GM12878 (cell line): ENCODE data around the gene GSG1. TPM values are rescaled to one million over a fixed set of nuclear protein-coding genes. Genes with fewer than 3 reads are reported as not detected.

ENCODE experiments used
- ATAC-seq: fragments of 200-7000 bp; cut with Tn5 transposase; 3 replicates; pipeline ENCODE4 v1.9.1; 2020; ENCODE audit warnings: mild to moderate bottlenecking, moderate library complexity
- BruUV-seq: library from RNA; stranded (reverse); fragments of 400-500 nt; replicated peaks from 2 replicates; lab custom pipeline; 2021; lab: Mats Ljungman, UMichigan
- CTCF ChIA-PET: fragments of 300-600 bp; sonication (Branson Sonifier 250); formaldehyde crosslinking; extraction: SDS; loops from one replicate; lab custom pipeline; 2021; ENCODE audit warnings: inconsistent platforms; lab: Yijun Ruan, JAX
- POLR2A ChIA-PET: fragments of 350-600 bp; formaldehyde crosslinking; extraction: SDS; loops from one replicate; lab custom pipeline; 2021; ENCODE audit warnings: inconsistent platforms; lab: Charles Lee
- RAD21 ChIA-PET: fragments of 300-600 bp; sonication (Branson Sonifier 250); formaldehyde crosslinking; loops from one replicate; lab custom pipeline; 2023; ENCODE audit warnings: antibody characterized with exemption; ENCODE audit not compliant: unreplicated experiment; lab: Charles Lee
- SMC1A ChIA-PET: fragments of 300-600 bp; sonication (Branson Sonifier 250); formaldehyde crosslinking; loops from one replicate; lab custom pipeline; 2023; ENCODE audit not compliant: unreplicated experiment, uncharacterized antibody; lab: Charles Lee
- DNase-seq: peaks from one replicate; pipeline ENCODE4 v3.0.0-alpha.2; 2011; ENCODE audit warnings: low read depth, low spot score
- FAIRE-seq: peaks from 3 replicates; lab custom pipeline; 2011; peaks lifted over from hg19 to GRCh38; lab: Jason Lieb, UNC
- H2AFZ ChIP-seq: 2 replicates; pipeline ENCODE4 v1.6.0; 2011; ENCODE audit warnings: low read depth, low read length, control low read depth; ENCODE audit not compliant: control insufficient read depth
- H3K27ac ChIP-seq: 2 replicates; pipeline ENCODE4 v1.5.1; 2011; ENCODE audit warnings: control low read depth; ENCODE audit not compliant: control insufficient read depth, insufficient read depth
- H3K27me3 ChIP-seq, 2 experiments: replicated peaks in 1 of 2; 2 replicates each; pipeline versions ENCODE4 v1.6.0 to v1.6.1; 2011; ENCODE audit warnings: low read length in 1 of 2; ENCODE audit not compliant: control insufficient read depth in 2 of 2, insufficient read depth in 2 of 2
- H3K36me3 ChIP-seq, 2 experiments: 2 replicates each; pipeline ENCODE4 v1.5.1; 2011; ENCODE audit warnings: low read length in 1 of 2; ENCODE audit not compliant: control insufficient read depth in 2 of 2, insufficient read depth in 2 of 2
- H3K4me1 ChIP-seq: 2 replicates; pipeline ENCODE4 v1.6.1; 2011; ENCODE audit warnings: mild to moderate bottlenecking, low read length, moderate library complexity, mixed read lengths; ENCODE audit not compliant: control insufficient read depth, insufficient read depth
- H3K4me2 ChIP-seq: 2 replicates; pipeline ENCODE4 v1.6.0; 2011; ENCODE audit warnings: control low read depth; ENCODE audit not compliant: control insufficient read depth, insufficient read depth
- H3K4me3 ChIP-seq: fragments of 200-600 bp; sonication (generic); 2 replicates; pipeline ENCODE4 v1.5.1; 2016
- H3K79me2 ChIP-seq: 2 replicates; pipeline ENCODE4 v1.6.0; 2011; ENCODE audit warnings: low read length; ENCODE audit not compliant: control insufficient read depth, insufficient read depth
- H3K9ac ChIP-seq: 2 replicates; pipeline ENCODE4 v1.8.0; 2011; ENCODE audit warnings: low read length, control low read depth, mixed read lengths; ENCODE audit not compliant: control insufficient read depth, insufficient read depth
- H3K9me3 ChIP-seq: replicated peaks from 3 replicates; pipeline ENCODE4 v1.5.1; 2011; ENCODE audit warnings: mild to moderate bottlenecking, low read length; ENCODE audit not compliant: control insufficient read depth, insufficient read depth
- H4K20me1 ChIP-seq: 2 replicates; pipeline ENCODE4 v1.6.0; 2011; ENCODE audit not compliant: control insufficient read depth, insufficient read depth
- ASH2L ChIP-seq: fragments of 300-600, 200-600 bp; sonication (generic); IDR thresholded peaks from 2 replicates; pipeline ENCODE4 v1.6.1; 2017; ENCODE audit warnings: low read depth, mild to moderate bottlenecking, borderline replicate concordance
- BACH1 ChIP-seq: fragments of 450-650 bp; IDR thresholded peaks from 2 replicates; pipeline ENCODE4 v1.6.1; 2017; ENCODE audit warnings: mild to moderate bottlenecking, borderline replicate concordance
- E2F8 ChIP-seq: fragments of 450-650 bp; IDR thresholded peaks from 2 replicates; pipeline ENCODE4 v1.6.1; 2018; ENCODE audit warnings: mild to moderate bottlenecking, low read depth, moderate library complexity; ENCODE audit not compliant: partially characterized antibody
- ESRRA ChIP-seq: IDR thresholded peaks from 2 replicates; pipeline ENCODE4 v1.6.1; 2012; ENCODE audit warnings: mild to moderate bottlenecking, low read length, improper control_type of control experiment
- IRF5 ChIP-seq: fragments of 450-650 bp; IDR thresholded peaks from 2 replicates; pipeline ENCODE4 v1.6.1; 2017; ENCODE audit warnings: borderline replicate concordance
- KDM1A ChIP-seq: fragments of 200-600 bp; sonication (generic); IDR thresholded peaks from 2 replicates; pipeline ENCODE4 v1.6.1; 2016; ENCODE audit warnings: borderline replicate concordance
- MTA2 ChIP-seq: fragments of 450-650 bp; IDR thresholded peaks from 2 replicates; pipeline ENCODE4 v1.6.1; 2016; ENCODE audit warnings: low read depth, mild to moderate bottlenecking, moderate library complexity
- NR2C1 ChIP-seq: fragments of 450-650 bp; IDR thresholded peaks from 2 replicates; pipeline ENCODE4 v1.6.1; 2017; ENCODE audit warnings: antibody characterized with exemption, mild to moderate bottlenecking, moderate library complexity
- NRF1 ChIP-seq: conservative IDR thresholded peaks from 2 replicates; pipeline ENCODE4 v1.6.1; 2011; ENCODE audit warnings: mild to moderate bottlenecking, low read depth, low read length, improper control_type of control experiment
- POU2F2 ChIP-seq: IDR thresholded peaks from 3 replicates; pipeline ENCODE4 v1.6.1; 2011; ENCODE audit warnings: low read depth, mild to moderate bottlenecking, low read length, borderline replicate concordance
- ZNF592 ChIP-seq: fragments of 450-650 bp; IDR thresholded peaks from 2 replicates; pipeline ENCODE4 v1.6.1; 2017; ENCODE audit warnings: mild to moderate bottlenecking, moderate library complexity
- WGBS: methylation state at CpG from one replicate; pipeline ENCODE4 v1.1.6; 2016; ENCODE audit warnings: low lambda C conversion rate; ENCODE audit not compliant: insufficient replicate concordance, insufficient coverage; ENCODE audit errors: missing lambda C conversion rate; 5-methylcytosine and 5-hydroxymethylcytosine counted together
- in situ Hi-C: fragments of 300-500 bp; cut with MboI; formaldehyde crosslinking; loops from 9 replicates; pipeline ENCODE4 v1.14.3; 2018; ENCODE audit warnings: mixed read lengths
- intact Hi-C: fragments of 100-400 bp; cut with micrococcal nuclease; formaldehyde crosslinking; loops from one replicate; pipeline ENCODE4 v1.14.2; 2022; ENCODE audit not compliant: unreplicated experiment
- polyA plus RNA-seq, 11 experiments: library from polyadenylated mRNA; depleted of rRNA in 4 of 11; unstranded in 6 of 11; stranded (reverse) in 5 of 11; fragments of >200 nt; fragmentation: Nextera tagmentation in 4 of 11; fragmentation: Illumina TruSeq in 1 of 11; extraction: Ambion mirVana in 4 of 11; extraction: Trizol in 1 of 11; gene quantifications; 1 replicate in 1 of 11; 2 replicates in 10 of 11; pipeline versions ENCODE4 v1.2.1 to v1.2.3, GENCODE V29; 2011 to 2016; ENCODE audit warnings: inconsistent platforms in 2 of 11, missing spikeins in 2 of 11, low read depth in 1 of 11
- total RNA-seq, 4 experiments: library from RNA; depleted of rRNA in 3 of 4; stranded (reverse); fragments of >200 nt in 3 of 4; fragmentation: Illumina TruSeq in 1 of 4; extraction: Trizol in 1 of 4; gene quantifications; 2 replicates each; pipeline versions ENCODE4 v1.2.1 to v1.2.3, GENCODE V29; 2013 to 2021
- TF ChIP-seq, protein P1 (sequence below): IDR thresholded peaks from 2 replicates; pipeline ENCODE4 v1.6.1; 2012; ENCODE audit warnings: mild to moderate bottlenecking, low read depth, low read length

The GSG1 gene
- total and polyA plus RNA-seq, 10 of the 15 experiments (the other 5 are each of a cell fraction or from before 2014, with no cell fraction given), result not detected

GRCh38 chr12:13039328-13039956 is 64.0 kb downstream of the GSG1 start:
- Histone ChIP-seq H3K27me3 (peaks cover 0 to 5% of the 10 kb centered on the region in 2 experiments; a peak in 1 of 4 replicates), H3K36me3 (no peaks in the 10 kb centered on the region), H3K4me3 (no peak overlapping the region), H3K79me2 (no peaks in the 10 kb centered on the region), H3K4me1 (no peaks in the 10 kb centered on the region), H3K9ac (no peak overlapping the region), H3K9me3 (no peaks in the 10 kb centered on the region), H2AFZ (no peak overlapping the region), H4K20me1 (no peaks in the 10 kb centered on the region), H3K4me2 (no peak overlapping the region), H3K27ac (no peak overlapping the region)
- WGBS, result 45% methylated on average over 5 of the region's 5 CpGs
- ChIA-PET RAD21 (no interaction called here), SMC1A (no interaction called here), CTCF (no interaction called here), POLR2A (no interaction called here)
- in situ Hi-C loops (no loop called here), intact Hi-C loops (no loop called here)
- TF ChIP-seq, protein P1, sequence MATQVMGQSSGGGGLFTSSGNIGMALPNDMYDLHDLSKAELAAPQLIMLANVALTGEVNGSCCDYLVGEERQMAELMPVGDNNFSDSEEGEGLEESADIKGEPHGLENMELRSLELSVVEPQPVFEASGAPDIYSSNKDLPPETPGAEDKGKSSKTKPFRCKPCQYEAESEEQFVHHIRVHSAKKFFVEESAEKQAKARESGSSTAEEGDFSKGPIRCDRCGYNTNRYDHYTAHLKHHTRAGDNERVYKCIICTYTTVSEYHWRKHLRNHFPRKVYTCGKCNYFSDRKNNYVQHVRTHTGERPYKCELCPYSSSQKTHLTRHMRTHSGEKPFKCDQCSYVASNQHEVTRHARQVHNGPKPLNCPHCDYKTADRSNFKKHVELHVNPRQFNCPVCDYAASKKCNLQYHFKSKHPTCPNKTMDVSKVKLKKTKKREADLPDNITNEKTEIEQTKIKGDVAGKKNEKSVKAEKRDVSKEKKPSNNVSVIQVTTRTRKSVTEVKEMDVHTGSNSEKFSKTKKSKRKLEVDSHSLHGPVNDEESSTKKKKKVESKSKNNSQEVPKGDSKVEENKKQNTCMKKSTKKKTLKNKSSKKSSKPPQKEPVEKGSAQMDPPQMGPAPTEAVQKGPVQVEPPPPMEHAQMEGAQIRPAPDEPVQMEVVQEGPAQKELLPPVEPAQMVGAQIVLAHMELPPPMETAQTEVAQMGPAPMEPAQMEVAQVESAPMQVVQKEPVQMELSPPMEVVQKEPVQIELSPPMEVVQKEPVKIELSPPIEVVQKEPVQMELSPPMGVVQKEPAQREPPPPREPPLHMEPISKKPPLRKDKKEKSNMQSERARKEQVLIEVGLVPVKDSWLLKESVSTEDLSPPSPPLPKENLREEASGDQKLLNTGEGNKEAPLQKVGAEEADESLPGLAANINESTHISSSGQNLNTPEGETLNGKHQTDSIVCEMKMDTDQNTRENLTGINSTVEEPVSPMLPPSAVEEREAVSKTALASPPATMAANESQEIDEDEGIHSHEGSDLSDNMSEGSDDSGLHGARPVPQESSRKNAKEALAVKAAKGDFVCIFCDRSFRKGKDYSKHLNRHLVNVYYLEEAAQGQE, result no peak
- TF ChIP-seq ESRRA (no peak), POU2F2 (no peak), NRF1 (no peak), E2F8 (no peak), ZNF592 (no peak), NR2C1 (no peak), MTA2 (no peak), BACH1 (no peak), IRF5 (no peak), ASH2L (no peak), KDM1A (no peak)
- DNase-seq (no peak), ATAC-seq (no peak), FAIRE-seq (no peak)
- BruUV-seq, result no TSS peak
